DMS153 treated with DMSO at 0.1 percent for 48 hours (cell line): ENCODE measurements around the gene PDGFB.

Source experiments
- DNase-seq: peaks from one replicate; lab custom pipeline; 2025; ENCODE audit not compliant: unreplicated experiment; lab: John Stamatoyannopoulos, UW

PDGFB gene

GRCh38 chr22:39176714-39177455, 67.9 kb downstream of the PDGFB start:
- DNase-seq: no peak

- DNase-seq: no peak
Measured at GRCh38 chr22:39176143-39176713, 68.6 kb downstream of the PDGFB start.

GRCh38 chr22:39175353-39176142, 69.2 kb downstream of the PDGFB start:
- no peak for DNase-seq

DNA sequence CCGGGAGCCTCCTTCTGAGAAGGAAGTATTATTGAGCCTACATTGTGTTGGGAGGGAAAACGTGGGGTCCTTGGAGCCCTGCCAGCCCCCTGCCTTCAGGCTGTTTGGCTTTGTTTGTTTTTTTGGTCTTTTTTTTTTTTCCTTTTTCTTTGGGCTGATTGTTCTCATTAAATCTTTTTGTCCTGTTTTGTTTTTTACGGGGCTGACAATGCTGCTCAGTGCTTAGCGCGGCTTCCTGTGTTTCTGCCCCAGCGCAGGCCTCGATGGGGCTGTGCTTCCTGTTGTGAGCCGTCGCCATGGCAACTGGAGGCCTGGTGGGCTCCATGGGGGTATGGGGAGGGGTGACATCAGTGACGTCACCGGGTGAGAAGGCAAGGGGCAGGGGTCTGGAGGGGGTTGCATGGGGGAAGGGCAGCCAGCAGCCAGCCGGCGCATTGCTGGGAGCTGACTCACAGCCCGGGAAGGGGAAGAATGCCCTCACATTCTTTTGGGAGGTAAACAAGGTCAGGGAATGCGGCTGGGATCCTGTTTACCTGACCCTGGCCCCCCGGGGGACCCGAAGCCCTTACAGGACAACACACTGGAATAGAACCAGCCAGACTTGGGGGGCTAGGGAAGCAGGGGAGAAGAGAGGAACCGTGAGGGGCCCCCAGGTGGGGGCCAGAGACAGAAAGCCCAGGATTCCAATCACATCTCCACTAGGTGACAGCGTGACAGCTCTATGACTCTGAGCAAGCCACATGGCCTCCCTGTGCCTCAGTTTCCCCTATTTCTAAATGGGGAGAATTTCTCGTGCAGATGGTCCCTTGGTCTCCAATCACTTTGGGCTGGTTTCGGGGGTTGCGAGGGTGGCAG, 70.1 kb downstream of the PDGFB start:
- no peak for DNase-seq

GRCh38 chr22:39173787-39174497, 70.8 kb downstream of the PDGFB start:
- no peak for DNase-seq
